ENCODE measurements around the gene PLVAP.
A peak's percentile ranks its signal among the peaks of the same experiment; 100 is the strongest.
"Not testable (repeated sequence)": the region's sequence is repeated elsewhere in the genome, so short reads cannot be mapped to it uniquely, and the experiment has no call there.

Gene PLVAP

GRCh38 chr19:17402982-17403855, 26.1 kb upstream of the PLVAP start:
- no peak for DNase-seq (ENCODE audit: low read depth in 2 of 2)

- no peak for DNase-seq (ENCODE audit: low read depth in 2 of 2)
Observed at GRCh38 chr19:17401628-17402027, 24.5 kb upstream of the PLVAP start.

DNA sequence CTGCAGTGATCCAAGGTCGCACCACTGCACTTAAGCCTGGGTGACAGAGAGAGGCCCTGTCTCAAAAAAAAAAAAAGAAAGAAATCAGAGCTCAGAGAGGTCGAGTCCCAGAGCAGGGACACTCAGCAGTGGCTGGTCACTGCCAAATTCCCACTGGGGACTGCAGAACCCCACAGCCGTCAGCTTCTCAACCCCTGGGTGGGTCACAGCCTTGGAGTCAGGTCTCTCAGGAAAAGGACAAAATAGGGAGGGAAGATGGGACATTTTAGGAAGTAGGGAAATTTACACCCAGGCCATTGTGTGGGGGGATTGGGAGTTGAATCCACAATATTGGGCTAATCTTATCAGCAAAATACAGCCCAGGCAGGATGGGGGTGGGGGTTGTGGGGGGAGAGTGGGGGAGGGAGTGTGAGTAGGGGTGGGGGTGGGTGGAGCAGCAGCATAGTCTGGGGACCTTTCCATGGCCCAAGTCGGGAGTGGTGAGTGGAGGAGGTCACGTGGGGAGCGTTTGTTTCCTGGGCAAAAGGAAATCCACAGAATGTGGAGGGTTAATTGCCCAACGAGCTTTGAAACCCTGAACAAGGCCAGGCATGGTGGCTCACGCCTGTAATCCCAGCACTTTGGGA, 21.9 kb upstream of the PLVAP start:
- DNase-seq (ENCODE audit: low read depth in 2 of 2) = no peak

GRCh38 chr19:17394891-17395415, 17.8 kb upstream of the PLVAP start:
- peak; percentile 45 to 79 for DNase-seq (ENCODE audit: low read depth in 2 of 2)

DNA sequence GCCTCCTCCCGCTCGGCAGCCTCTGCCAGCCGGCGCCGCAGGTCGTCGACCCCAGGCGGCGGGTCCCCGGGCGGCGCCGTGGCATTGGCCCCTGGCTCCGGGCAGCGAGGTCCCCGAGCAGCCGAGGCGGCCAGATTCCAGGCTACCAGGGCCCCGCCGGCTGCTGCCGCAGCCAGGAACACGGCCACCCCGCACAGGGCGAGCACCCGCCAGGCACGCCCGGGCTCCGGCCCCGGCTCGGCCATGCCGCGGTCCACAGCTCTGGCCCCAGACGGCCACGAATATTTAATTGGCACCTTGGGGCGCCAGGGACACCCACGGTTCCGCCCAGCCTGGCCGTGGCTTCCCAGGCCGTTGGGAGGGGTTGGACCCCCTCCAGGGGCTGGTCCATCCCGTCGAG, 16.8 kb upstream of the PLVAP start, which contains the start of gene CCDC194:
Gene CCDC194, minus strand, starts transcription at position 283 of the 400 bp plus-strand sequence. Its CDS starts 38 bp downstream, at position 245.
- no peak for DNase-seq (ENCODE audit: low read depth in 2 of 2)

DNA sequence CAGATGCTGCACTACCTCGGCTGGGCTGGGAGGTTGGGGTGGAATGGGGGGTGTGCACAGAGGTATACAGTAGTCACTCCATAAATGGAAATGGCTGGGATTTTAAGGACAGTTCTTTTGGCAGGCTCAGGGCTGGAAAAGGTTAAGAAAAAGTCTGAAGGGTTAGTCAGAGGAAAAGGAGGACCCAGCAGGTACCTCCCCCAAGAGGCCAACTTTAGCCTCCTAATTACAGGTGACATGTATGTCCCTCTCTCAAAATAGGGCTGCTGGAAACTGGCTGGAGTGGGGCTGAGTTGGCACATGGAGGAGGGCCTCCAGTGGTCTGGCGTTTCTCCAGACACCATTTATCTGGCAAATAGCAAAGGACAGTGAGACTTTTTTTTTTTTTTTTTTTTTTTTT, 15.9 kb upstream of the PLVAP start:
- DNase-seq (ENCODE audit: low read depth in 2 of 2) = no peak

DNA sequence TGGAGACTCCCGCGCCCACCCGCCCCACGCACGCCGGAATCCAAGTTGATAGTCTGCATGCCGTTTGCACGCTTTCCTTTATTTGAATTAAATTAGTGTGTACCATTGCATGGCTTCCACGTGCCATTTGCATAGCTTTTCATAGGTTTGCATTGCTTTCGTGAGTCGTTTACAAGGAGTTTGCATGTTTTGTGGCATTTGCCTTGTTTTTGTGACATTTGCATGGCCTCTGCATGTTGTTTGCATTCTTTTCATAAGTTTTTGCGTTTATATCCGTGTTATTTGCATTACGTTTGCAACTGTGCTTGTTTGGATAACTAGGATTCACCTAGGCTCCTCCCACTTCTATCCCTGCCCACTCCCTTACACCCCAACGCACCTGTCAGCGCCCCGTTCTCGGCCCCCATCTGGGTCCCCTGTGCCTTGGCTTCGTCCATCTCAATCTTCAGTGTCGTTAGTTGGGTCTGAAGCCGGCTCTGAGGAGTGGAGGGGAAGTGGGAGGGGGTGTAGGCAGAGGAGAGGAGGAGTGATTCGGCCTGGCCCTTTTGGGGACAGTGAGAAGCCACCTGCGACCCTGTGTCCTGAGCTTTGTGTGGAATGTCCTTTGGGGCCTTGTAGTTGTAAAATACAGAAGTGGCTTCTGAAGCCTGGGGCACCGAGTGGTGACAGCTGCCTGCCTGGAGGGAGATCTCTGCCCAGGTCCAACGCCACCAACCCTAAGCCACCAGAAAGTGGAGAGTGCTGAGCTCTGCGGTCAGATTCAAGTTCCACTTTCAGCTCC, 14.4 kb upstream of the PLVAP start:
- DNase-seq (ENCODE audit: low read depth in 2 of 2) = no peak

DNA sequence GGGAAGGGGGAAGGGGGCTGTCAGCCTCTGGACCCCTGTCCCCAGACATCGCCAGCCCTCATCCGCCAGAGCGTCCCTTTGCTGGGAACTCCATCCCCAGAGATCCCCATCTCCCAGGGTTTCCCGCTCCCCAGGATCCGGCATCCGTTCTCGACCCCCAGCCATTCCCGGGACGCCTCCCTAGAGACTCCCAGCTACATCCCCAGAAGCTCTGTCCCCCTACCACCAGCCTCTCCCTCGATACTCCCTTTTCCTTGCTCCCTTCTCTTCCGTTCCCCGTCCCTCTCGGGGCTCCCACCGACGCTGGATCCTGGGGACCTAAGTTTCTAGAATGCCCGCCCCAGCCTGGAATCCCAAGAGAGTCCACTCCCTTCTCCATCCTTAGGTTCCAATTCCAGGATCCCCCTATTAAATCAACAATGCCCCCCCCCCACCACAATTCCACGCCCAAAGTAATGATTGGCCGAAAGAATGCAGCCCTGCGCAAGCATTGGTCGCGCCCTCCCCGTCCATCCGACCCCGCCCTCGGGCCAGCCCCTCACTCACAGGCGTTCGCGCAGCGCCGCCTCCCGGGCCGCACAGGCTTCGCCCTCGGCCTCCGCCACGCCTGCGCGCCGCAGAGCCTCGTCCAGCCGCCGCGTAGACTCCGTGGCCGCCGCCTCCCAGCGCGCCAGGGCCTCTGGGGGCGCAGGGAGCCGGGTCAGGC, 13.7 kb upstream of the PLVAP start:
- peak; percentile 87 to 89 for DNase-seq (ENCODE audit: low read depth in 2 of 2)

DNA sequence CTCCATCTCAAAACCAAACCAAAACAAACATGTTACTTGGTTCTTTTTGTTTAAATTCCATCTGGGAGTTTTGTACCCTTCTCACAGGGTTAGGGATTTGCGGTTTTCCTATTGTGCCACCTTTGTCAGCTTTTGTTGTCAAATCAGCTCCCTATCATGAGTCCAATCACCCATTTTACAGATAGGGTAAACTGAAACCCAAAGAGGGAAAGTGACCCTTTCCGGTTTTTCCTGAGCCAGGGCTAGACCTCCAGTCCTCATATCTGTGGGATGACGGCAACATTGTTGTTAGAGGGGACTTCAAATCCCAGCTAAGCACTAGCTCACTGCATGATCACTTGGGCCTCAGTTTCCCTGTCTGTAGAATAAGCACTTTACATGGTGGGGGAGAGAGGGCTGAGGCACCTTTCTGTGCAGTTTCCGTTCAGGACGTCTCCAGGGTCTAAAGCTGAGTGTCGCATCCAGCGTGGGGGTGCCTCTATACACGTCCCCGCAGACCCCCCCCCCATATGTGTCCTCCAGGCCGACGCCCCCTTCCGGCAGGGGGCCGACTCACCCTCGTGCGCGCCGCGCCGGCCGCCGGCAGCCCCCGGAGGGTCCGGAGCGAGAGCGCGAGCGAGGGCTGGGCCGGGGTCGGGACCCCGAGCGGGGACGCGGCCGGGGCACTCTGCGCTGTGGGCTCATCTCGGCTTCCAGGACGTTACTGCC, 13.0 kb upstream of the PLVAP start:
- no peak for DNase-seq (ENCODE audit: low read depth in 2 of 2)

GRCh38 chr19:17389288-17389687, 12.1 kb upstream of the PLVAP start:
- DNase-seq (ENCODE audit: low read depth in 2 of 2) = no peak

- DNase-seq (ENCODE audit: low read depth in 2 of 2) = peak; percentile 43 to 49
Observed at GRCh38 chr19:17385878-17386611, 8.9 kb upstream of the PLVAP start.

DNA sequence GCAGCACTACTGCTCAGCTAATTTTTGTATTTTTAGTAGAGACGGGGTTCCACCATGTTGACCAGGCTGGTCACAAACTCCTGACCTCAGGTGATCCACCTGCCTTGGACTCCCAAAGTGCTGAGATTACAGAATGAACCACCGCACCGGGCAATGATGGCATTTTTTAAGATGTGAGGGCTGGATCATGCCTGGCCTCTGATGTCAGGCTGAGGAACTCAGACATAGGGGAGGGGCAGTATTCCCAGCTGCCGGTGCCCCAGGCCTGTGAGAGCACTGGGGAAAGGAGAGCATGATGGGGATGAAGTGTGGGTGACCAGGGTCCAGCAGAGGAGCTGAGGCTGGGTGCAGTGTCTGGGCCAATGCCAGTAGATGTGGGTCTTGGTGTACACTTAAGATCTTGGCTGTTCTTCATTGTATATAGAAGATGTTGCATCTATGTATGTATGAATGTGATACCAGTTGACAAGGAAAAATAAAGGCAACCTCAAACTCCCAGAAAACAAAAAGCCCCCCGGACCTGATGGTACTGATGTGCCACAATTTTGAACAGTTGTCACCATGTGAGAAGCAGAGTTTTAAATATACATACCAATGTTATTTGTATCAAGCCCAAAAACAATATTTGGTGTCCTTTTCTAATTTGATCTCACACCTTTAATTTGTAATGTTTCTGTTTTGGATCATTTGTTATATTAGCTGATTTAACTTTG, 3.4 kb upstream of the PLVAP start:
- no peak for DNase-seq (ENCODE audit: low read depth in 2 of 2)

- no peak for DNase-seq (ENCODE audit: low read depth in 2 of 2)
Observed at GRCh38 chr19:17379221-17379631, 2.1 kb upstream of the PLVAP start.

GRCh38 chr19:17378271-17378670, 1.1 kb upstream of the PLVAP start:
- DNase-seq (ENCODE audit: low read depth in 2 of 2) = no peak

DNA sequence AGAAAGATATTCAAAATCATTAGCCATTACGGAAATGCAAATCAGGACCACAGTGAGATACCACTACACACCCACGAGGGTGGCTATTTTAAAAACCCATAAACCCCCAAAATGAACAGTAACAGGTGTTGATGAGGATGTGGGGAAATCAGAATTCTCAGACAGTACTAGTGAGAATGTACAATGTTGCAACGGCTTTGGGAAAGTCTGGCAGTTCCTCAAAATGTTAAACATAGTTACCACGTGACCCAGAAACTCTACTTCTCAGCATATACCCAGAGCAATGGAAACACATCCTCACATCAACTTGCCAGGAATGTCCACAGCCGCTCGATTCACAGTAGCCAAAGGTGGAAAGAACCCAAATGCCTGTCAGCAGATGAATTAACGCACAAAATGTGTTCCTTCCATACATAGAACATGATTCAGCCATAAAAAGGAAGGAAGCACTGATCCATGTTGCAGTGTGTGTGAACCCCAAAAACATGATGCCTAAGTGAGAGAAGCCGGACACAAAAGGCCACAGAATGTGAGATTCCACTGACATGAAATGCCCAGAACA, 7.0 kb downstream of the PLVAP start:
- DNase-seq (ENCODE audit: low read depth in 2 of 2) = no peak

GRCh38 chr19:17365361-17365760, 11.8 kb downstream of the PLVAP start:
- DNase-seq (ENCODE audit: low read depth in 2 of 2) = no peak

- DNase-seq (ENCODE audit: low read depth in 2 of 2) = not testable (repeated sequence)
Observed at GRCh38 chr19:17363852-17364605, 13.1 kb downstream of the PLVAP start.
